CD8-positive, alpha-beta memory T cell (primary cell): ENCODE data around the gene ITPR2. TPM values are rescaled to one million over a fixed set of nuclear protein-coding genes. Genes with fewer than 3 reads are reported as not detected.

ENCODE experiments used
- CTCF ChIA-PET: fragments of 350-600 bp; sonication (Branson Sonifier 250); formaldehyde crosslinking; loops from one replicate; lab custom pipeline; 2021; ENCODE audit warnings: antibody characterized with exemption; lab: Charles Lee
- POLR2A ChIA-PET: fragments of 350-600 bp; sonication (Branson Sonifier 250); formaldehyde crosslinking; loops from one replicate; lab custom pipeline; 2021; ENCODE audit warnings: antibody characterized with exemption; lab: Charles Lee
- DNase-seq, 5 donors: peaks; one replicate each; pipeline versions ENCODE4 v3.0.0 to v3.0.0-alpha.2; 2020 to 2022; ENCODE audit warnings: mixed read lengths in 1 of 5
- H3K27ac ChIP-seq: one replicate; pipeline ENCODE4 v1.7.0; 2013; ENCODE audit warnings: low read depth, mild to moderate bottlenecking, low read length, moderate library complexity
- H3K27me3 ChIP-seq: 2 replicates; pipeline ENCODE4 v1.7.0; 2013; ENCODE audit warnings: low read length, mild to moderate bottlenecking; ENCODE audit not compliant: insufficient read depth, poor library complexity, severe bottlenecking
- H3K36me3 ChIP-seq: 2 replicates; pipeline ENCODE4 v1.7.0; 2013; ENCODE audit warnings: mild to moderate bottlenecking, low read length, moderate library complexity; ENCODE audit not compliant: insufficient read depth
- H3K4me1 ChIP-seq: 2 replicates; pipeline ENCODE4 v1.7.0; 2013; ENCODE audit warnings: mild to moderate bottlenecking, low read length, moderate library complexity; ENCODE audit not compliant: insufficient read depth
- H3K4me3 ChIP-seq: 2 replicates; pipeline ENCODE4 v1.7.0; 2013; ENCODE audit warnings: mild to moderate bottlenecking, low read length
- H3K9me3 ChIP-seq: 2 replicates; pipeline ENCODE4 v1.7.0; 2013; ENCODE audit warnings: mild to moderate bottlenecking, low read length
- H3K27ac Mint-ChIP-seq, 8 donors: one replicate each; pipeline ENCODE4 v1.8.0; 2020 to 2021; ENCODE audit warnings: mixed read lengths in 8 of 8, mild to moderate bottlenecking in 6 of 8, inconsistent platforms in 3 of 8, moderate library complexity in 3 of 8
- H3K27me3 Mint-ChIP-seq, 2 donors: one replicate each; pipeline ENCODE4 v1.8.0; 2020 to 2021; ENCODE audit warnings: mixed read lengths in 2 of 2, mild to moderate bottlenecking in 1 of 2, moderate library complexity in 1 of 2
- H3K36me3 Mint-ChIP-seq, 3 donors: one replicate each; pipeline ENCODE4 v1.8.0; 2020 to 2021; ENCODE audit warnings: mixed read lengths in 3 of 3, inconsistent platforms in 1 of 3, mild to moderate bottlenecking in 1 of 3
- H3K4me1 Mint-ChIP-seq, 3 donors: one replicate each; pipeline ENCODE4 v1.8.0; 2020 to 2021; ENCODE audit warnings: mixed read lengths in 3 of 3, inconsistent platforms in 1 of 3, mild to moderate bottlenecking in 1 of 3
- H3K4me3 Mint-ChIP-seq, 7 donors: one replicate each; pipeline ENCODE4 v1.8.0; 2020 to 2021; ENCODE audit warnings: mixed read lengths in 7 of 7, mild to moderate bottlenecking in 6 of 7, moderate library complexity in 4 of 7, inconsistent platforms in 2 of 7
- H3K9me3 Mint-ChIP-seq, 5 donors: one replicate each; pipeline ENCODE4 v1.8.0; 2020 to 2022; ENCODE audit warnings: mixed read lengths in 5 of 5, mild to moderate bottlenecking in 3 of 5, moderate library complexity in 2 of 5, inconsistent platforms in 1 of 5
- polyA plus RNA-seq: library from polyadenylated mRNA; unstranded; fragments of 300-500 nt; fragmentation: Illumina TruSeq; gene quantifications from one replicate; pipeline ENCODE4 v1.2.3, GENCODE V29; 2021
- total RNA-seq, 2 experiments: library from RNA; stranded (reverse); gene quantifications; one replicate each; pipeline ENCODE4 v1.2.3, GENCODE V29; 2021

Gene ITPR2
- total and polyA plus RNA-seq, 3 experiments from 2014 or later = 13.0 to 29.4 (median 24.0) TPM

DNA sequence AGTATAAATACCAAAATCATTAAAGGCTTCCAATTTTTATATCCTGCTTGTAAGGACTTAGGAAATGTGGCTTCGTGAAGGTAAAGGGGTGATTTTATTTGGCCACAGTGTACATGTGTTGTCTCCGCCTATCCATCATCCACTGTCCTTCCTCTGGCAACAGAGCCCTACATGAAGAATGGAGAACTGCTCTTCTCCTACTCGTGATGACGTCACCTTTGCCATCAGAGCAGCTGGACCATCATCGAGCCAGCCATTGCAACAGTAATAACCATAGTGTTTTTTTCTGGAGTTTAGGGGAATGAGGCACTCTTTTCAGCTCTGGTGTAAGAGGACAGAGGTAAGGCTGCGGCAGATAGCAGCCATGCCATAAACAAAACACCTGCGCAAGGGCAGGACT is 19.2 kb downstream of the ITPR2 start:
- ChIA-PET CTCF (no interaction called here), POLR2A (no interaction called here)
- H3K4me3 ChIP-seq = no peak overlapping the region
- H3K9me3 ChIP-seq = no peaks in the 10 kb centered on the region
- DNase-seq = no peak
- H3K27ac Mint-ChIP-seq = no peak overlapping the region
- no peaks in the 10 kb centered on the region for H3K36me3 ChIP-seq
- H3K36me3 Mint-ChIP-seq = peaks cover 0 to 17% (median 13%) of the 10 kb centered on the region in 3 donors
- peaks cover 7 to 25% (median 8%) of the 10 kb centered on the region in 3 donors for H3K4me1 Mint-ChIP-seq
- no peaks in the 10 kb centered on the region for H3K9me3 Mint-ChIP-seq
- no peak overlapping the region for H3K27ac ChIP-seq
- no peaks in the 10 kb centered on the region for H3K4me1 ChIP-seq
- H3K27me3 ChIP-seq = no peaks in the 10 kb centered on the region
- H3K4me3 Mint-ChIP-seq = no peak overlapping the region
- H3K27me3 Mint-ChIP-seq = no peaks in the 10 kb centered on the region

DNA sequence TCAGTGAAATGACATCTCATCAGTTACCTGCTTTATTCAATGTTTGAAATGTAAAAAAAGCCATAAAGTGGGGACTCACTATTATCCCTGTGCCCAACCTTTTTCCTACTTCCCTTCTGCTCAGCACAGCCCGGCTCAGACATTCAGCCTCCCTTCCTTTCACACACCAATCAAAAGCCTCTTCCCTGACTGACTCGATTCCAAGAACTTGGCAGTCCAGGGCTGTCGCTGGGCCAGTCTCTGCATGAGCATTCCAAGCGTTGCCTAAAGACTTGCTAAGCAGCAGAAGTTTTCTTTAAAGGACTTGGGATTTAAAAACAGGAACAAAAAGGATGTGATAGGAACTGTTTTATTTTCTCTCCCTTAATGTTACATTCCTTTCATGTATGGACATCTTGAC is 22.7 kb downstream of the ITPR2 start:
- Histone ChIP-seq H3K27me3 (no peaks in the 10 kb centered on the region), H3K27ac (no peak overlapping the region), H3K4me3 (no peak overlapping the region), H3K36me3 (no peaks in the 10 kb centered on the region), H3K9me3 (no peaks in the 10 kb centered on the region), H3K4me1 (no peaks in the 10 kb centered on the region)
- H3K27ac Mint-ChIP-seq = peak overlapping the region in 1 of 8 donors; percentile 38
- peaks cover 0 to 13% (median 4%) of the 10 kb centered on the region in 3 donors for H3K36me3 Mint-ChIP-seq
- H3K9me3 Mint-ChIP-seq = no peaks in the 10 kb centered on the region
- ChIA-PET CTCF (no interaction called here), POLR2A (no interaction called here)
- H3K4me3 Mint-ChIP-seq = no peak overlapping the region
- no peak for DNase-seq
- H3K4me1 Mint-ChIP-seq = peaks cover 10 to 29% (median 19%) of the 10 kb centered on the region in 3 donors
- H3K27me3 Mint-ChIP-seq = no peaks in the 10 kb centered on the region

DNA sequence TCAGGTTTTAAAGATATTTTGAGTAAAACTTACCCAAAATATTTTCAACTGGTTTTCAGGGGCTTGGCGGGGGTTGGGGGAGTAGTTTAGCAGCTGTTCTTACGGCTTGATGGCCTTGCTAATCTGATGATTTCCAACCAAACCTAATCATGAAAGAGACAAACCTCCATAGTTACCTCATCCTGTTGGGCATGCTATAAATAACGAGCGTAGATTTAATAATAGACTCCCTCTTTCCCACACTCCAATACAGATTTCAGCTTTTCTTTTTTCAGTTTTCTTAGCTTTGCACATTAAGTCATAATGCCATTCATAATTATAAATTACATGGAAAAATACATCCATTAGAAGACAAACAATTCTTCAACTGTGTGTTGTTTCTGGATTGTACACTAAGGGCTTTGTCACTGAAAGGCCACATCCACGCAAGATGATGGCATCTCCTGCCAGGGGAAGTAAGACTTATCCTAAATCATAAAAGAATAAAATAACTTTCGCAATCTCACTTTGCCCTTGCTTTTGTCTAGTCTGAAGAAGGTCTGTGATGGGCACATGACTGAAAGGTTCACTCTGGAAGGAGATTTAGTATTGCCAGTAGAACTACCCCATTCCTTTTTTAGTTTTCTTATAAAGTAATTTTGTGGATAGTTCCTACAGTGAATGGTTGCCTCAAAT is 23.2 kb downstream of the ITPR2 start:
- Histone ChIP-seq H3K36me3 (no peaks in the 10 kb centered on the region), H3K4me3 (no peak overlapping the region), H3K4me1 (no peaks in the 10 kb centered on the region), H3K9me3 (no peaks in the 10 kb centered on the region), H3K27ac (no peak overlapping the region), H3K27me3 (no peaks in the 10 kb centered on the region)
- H3K4me3 Mint-ChIP-seq = no peak overlapping the region
- CTCF ChIA-PET = no interaction called here
- H3K9me3 Mint-ChIP-seq = no peaks in the 10 kb centered on the region
- H3K4me1 Mint-ChIP-seq = peaks cover 10 to 29% (median 19%) of the 10 kb centered on the region in 3 donors
- no peak for DNase-seq
- POLR2A ChIA-PET = no interaction called here
- peaks cover 0 to 13% (median 1%) of the 10 kb centered on the region in 3 donors for H3K36me3 Mint-ChIP-seq
- peak overlapping the region in 1 of 8 donors; percentile 52 for H3K27ac Mint-ChIP-seq
- H3K27me3 Mint-ChIP-seq = no peaks in the 10 kb centered on the region

DNA sequence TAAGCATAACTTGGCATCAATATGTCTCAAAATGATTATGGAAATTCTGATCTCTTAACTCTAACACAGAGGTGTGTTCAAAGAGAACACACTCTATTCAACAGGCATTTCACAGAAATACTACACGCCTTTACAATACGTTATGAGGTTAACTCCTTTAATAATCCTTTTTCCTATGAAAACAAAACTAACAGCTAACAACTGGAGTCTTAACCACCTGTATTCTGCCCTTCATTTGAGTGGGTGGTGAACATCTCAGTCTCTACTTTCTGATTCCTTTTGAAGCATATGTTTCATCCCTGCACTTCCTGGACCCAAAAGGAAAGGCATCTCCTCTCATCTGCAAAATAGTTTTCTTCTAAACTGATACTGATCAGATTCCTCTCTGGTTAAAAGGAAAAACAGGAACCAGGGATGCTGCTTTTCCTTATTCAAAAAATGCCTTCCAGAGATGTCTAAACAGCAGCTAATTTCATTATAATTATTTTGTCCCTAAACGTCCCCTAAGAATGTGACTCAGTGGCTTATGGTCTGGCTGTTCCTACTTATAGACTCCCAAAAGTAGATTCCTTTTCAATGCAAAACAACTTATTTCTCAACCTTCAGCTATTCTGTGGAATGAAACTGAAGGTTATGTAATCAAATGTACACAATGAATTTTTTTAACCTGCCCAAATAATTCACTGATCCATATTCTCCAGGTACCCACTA is 24.1 kb downstream of the ITPR2 start:
- Histone ChIP-seq H3K27me3 (no peaks in the 10 kb centered on the region), H3K27ac (no peak overlapping the region), H3K9me3 (no peaks in the 10 kb centered on the region), H3K36me3 (no peaks in the 10 kb centered on the region), H3K4me1 (no peaks in the 10 kb centered on the region), H3K4me3 (no peak overlapping the region)
- H3K4me1 Mint-ChIP-seq = peaks cover 11 to 32% (median 19%) of the 10 kb centered on the region in 3 donors
- DNase-seq = no peak
- no peak overlapping the region for H3K27ac Mint-ChIP-seq
- H3K4me3 Mint-ChIP-seq = no peak overlapping the region
- H3K27me3 Mint-ChIP-seq = no peaks in the 10 kb centered on the region
- POLR2A ChIA-PET = no interaction called here
- H3K36me3 Mint-ChIP-seq = peaks cover 0 to 12% (median 1%) of the 10 kb centered on the region in 3 donors
- CTCF ChIA-PET = interaction anchor here (1.3 kb wide), 1 partner anchor 76 kb away, joined by 3 read pairs; no protein-coding TSS in a partner anchor
- no peaks in the 10 kb centered on the region for H3K9me3 Mint-ChIP-seq

DNA sequence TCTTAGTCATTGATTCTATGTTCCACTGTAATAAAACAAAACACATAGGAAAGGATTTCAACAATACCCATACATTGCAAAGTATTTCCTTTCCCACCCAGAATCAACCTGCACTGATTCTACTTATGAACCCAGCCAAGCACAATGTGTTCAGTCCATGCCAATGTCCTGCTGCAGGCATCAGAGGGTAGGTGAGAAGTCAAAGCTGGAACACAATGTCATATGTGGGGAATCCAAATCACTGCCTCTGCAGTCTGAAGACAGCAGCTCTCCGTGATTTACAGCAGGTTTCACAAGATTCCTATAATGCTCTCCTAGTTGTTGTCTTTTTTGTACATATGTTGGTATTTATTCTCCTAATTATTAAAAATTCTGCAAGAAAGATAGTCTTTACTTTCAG is 25.7 kb downstream of the ITPR2 start:
- H3K27me3 ChIP-seq = no peaks in the 10 kb centered on the region
- H3K4me3 ChIP-seq = no peak overlapping the region
- no peaks in the 10 kb centered on the region for H3K9me3 ChIP-seq
- peaks cover 0 to 7% (median 0%) of the 10 kb centered on the region in 3 donors for H3K36me3 Mint-ChIP-seq
- CTCF ChIA-PET = no interaction called here
- no peak overlapping the region for H3K27ac ChIP-seq
- no peak for DNase-seq
- POLR2A ChIA-PET = no interaction called here
- no peaks in the 10 kb centered on the region for H3K27me3 Mint-ChIP-seq
- no peak overlapping the region for H3K27ac Mint-ChIP-seq
- H3K36me3 ChIP-seq = no peaks in the 10 kb centered on the region
- H3K4me1 Mint-ChIP-seq = peaks cover 15 to 36% (median 23%) of the 10 kb centered on the region in 3 donors
- no peaks in the 10 kb centered on the region for H3K9me3 Mint-ChIP-seq
- no peaks in the 10 kb centered on the region for H3K4me1 ChIP-seq
- no peak overlapping the region for H3K4me3 Mint-ChIP-seq

DNA sequence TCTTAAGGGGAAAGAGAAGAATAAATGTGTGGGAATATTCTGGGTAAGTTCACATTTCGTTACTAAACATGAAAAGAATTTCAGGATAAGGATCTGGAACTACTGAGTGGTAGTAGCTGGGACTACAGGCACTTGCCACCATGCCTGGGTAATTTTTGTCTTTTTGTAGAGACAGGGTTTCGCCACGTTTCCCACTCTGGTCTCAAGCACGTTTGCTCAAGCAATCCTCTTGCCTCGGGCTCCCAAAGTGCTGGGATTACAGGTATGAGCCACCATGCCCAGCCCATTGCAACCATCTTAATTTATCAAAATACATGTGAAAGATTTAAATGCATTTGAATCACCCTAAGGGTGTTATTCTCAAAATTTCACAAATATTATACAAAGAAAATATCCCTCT is 26.4 kb downstream of the ITPR2 start:
- Histone ChIP-seq H3K36me3 (no peaks in the 10 kb centered on the region), H3K27me3 (no peaks in the 10 kb centered on the region), H3K27ac (no peak overlapping the region), H3K9me3 (no peaks in the 10 kb centered on the region), H3K4me3 (no peak overlapping the region), H3K4me1 (no peaks in the 10 kb centered on the region)
- ChIA-PET CTCF (no interaction called here), POLR2A (no interaction called here)
- Mint-ChIP-seq H3K9me3 (no peaks in the 10 kb centered on the region), H3K4me1 (peaks cover 15 to 36% (median 23%) of the 10 kb centered on the region in 3 donors), H3K36me3 (peaks cover 0 to 9% (median 0%) of the 10 kb centered on the region in 3 donors), H3K4me3 (no peak overlapping the region), H3K27me3 (no peaks in the 10 kb centered on the region), H3K27ac (no peak overlapping the region)
- no peak for DNase-seq

DNA sequence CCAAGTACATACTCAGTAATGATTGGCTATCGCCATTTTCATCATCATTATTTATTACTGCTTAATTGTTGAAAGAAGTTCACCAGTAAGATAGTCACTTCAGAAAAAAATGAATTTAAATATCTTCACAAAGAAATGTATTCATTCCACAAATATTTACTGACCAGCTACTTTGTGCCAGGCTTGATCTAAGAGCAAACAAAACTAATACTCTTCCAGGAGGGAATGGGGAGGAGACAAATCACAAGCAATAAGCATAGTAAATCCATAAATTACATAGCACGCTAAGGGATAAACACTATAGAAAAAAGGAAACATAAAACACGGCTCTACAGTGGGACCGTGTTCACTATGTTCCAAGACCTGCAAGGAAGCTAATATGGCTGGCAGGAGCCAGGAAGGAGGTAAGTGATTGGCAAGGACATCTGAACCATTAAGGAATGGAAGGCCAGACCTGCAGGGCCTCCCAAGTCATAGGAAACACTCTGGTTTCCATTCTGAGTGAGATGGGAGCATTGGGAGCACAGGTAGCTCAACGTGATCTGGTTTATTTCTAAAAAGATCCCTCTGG is 27.5 kb downstream of the ITPR2 start:
- Histone ChIP-seq H3K27me3 (no peaks in the 10 kb centered on the region), H3K4me3 (no peak overlapping the region), H3K9me3 (no peaks in the 10 kb centered on the region), H3K36me3 (no peaks in the 10 kb centered on the region), H3K4me1 (no peaks in the 10 kb centered on the region), H3K27ac (no peak overlapping the region)
- DNase-seq = no peak
- Mint-ChIP-seq H3K27ac (no peak overlapping the region), H3K4me1 (peaks cover 15 to 38% (median 23%) of the 10 kb centered on the region in 3 donors), H3K36me3 (peaks cover 2 to 9% (median 3%) of the 10 kb centered on the region in 3 donors), H3K9me3 (no peaks in the 10 kb centered on the region), H3K27me3 (no peaks in the 10 kb centered on the region), H3K4me3 (no peak overlapping the region)
- ChIA-PET POLR2A (no interaction called here), CTCF (interaction anchor here (0.9 kb wide), 1 partner anchor 9 kb away, joined by 3 read pairs; no protein-coding TSS in a partner anchor)

DNA sequence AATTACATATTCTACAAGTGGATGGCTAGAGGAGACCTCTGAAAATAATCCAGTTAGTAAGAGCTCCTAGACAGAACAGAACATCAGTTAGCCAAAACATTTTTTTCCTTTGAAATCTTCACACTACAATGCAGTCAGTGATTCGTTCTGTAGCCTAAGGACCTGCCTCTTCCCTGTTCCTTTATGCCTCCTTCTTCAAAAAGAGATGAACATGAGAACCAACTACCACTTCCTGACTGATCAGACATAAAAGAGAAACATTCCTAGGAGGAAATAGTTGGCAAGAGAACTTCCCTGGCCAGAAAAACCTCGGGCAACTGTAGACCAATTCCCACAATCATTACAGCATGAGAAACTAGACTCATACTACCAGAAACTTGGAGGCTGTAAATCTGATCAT is 29.4 kb downstream of the ITPR2 start:
- POLR2A ChIA-PET = no interaction called here
- Histone ChIP-seq H3K36me3 (no peaks in the 10 kb centered on the region), H3K4me3 (no peak overlapping the region), H3K27me3 (no peaks in the 10 kb centered on the region), H3K4me1 (no peaks in the 10 kb centered on the region), H3K27ac (no peak overlapping the region), H3K9me3 (no peaks in the 10 kb centered on the region)
- DNase-seq = no peak
- Mint-ChIP-seq H3K27ac (peak overlapping the region in 1 of 8 donors; percentile 42), H3K36me3 (peaks cover 3 to 6% (median 4%) of the 10 kb centered on the region in 3 donors), H3K4me1 (peaks cover 19 to 33% (median 20%) of the 10 kb centered on the region in 3 donors), H3K4me3 (no peak overlapping the region), H3K27me3 (no peaks in the 10 kb centered on the region), H3K9me3 (no peaks in the 10 kb centered on the region)
- CTCF ChIA-PET = no interaction called here
